Metanephros (tissue), 2 donors: Measurements from ENCODE around the gene KRTAP10-11. TPM values are rescaled to one million over a fixed set of nuclear protein-coding genes. Genes with fewer than 3 reads are reported as not detected.

Experiments
- small RNA-seq: library from RNA; depleted of rRNA; stranded (forward); fragments of <200 nt; gene quantifications from one replicate; pipeline ENCODE3, GENCODE V24; 2014; ENCODE audit warnings: low replicate concordance
- total RNA-seq: library from RNA; depleted of rRNA; stranded (reverse); fragments of >200 nt; gene quantifications from one replicate; pipeline ENCODE4 v1.2.3, GENCODE V29; 2014

The KRTAP10-11 gene
- total RNA-seq, result not detected

GRCh38 chr21:44646366-44647221 is at the start of gene KRTAP10-11:
KRTAP10-11 (plus strand) TSS chr21:44646414; CDS start chr21:44646459, 45 bp downstream.

GRCh38 chr21:44600118-44600978 is 45.9 kb upstream of the KRTAP10-11 start, which contains the start of gene KRTAP10-7:
KRTAP10-7 (plus strand) TSS chr21:44600597; CDS start chr21:44600622, 25 bp downstream.

GRCh38 chr21:44612029-44612486 is 34.2 kb upstream of the KRTAP10-11 start, which contains the start of gene KRTAP10-8:
KRTAP10-8 (plus strand) TSS chr21:44612079; CDS start chr21:44612101, 22 bp downstream.

GRCh38 chr21:44626673-44627143 is 19.5 kb upstream of the KRTAP10-11 start, which contains the start of gene KRTAP10-9:
KRTAP10-9 (plus strand) TSS chr21:44627093; CDS start chr21:44627172, 79 bp downstream.

GRCh38 chr21:44637018-44637850 is 9.0 kb upstream of the KRTAP10-11 start, which contains the start of gene KRTAP10-10:
KRTAP10-10 (plus strand) TSS chr21:44637356; CDS start chr21:44637418, 62 bp downstream.

GRCh38 chr21:44654576-44655175 is 8.5 kb downstream of the KRTAP10-11 start, which contains the start of gene KRTAP12-4:
KRTAP12-4 (minus strand) TSS chr21:44654659; CDS start chr21:44654614, 45 bp downstream.

GRCh38 chr21:44657635-44658540 is 11.7 kb downstream of the KRTAP10-11 start, which contains the start of gene KRTAP12-3:
KRTAP12-3 (plus strand) TSS chr21:44657932; CDS start chr21:44657980, 48 bp downstream.

GRCh38 chr21:44666401-44667320 is 20.4 kb downstream of the KRTAP10-11 start, which contains the start of gene KRTAP12-2:
KRTAP12-2 (minus strand) TSS chr21:44666927; CDS start chr21:44666886, 41 bp downstream.

GRCh38 chr21:44681861-44682579 is 35.8 kb downstream of the KRTAP10-11 start, which contains the start of gene KRTAP12-1:
KRTAP12-1 (minus strand) TSS chr21:44682163; CDS start chr21:44682123, 40 bp downstream.

Small RNA genes within 50 kb of the gene (small RNA-seq; reads per million reads assigned to genes)
- not detected for gene KRTAP12-6P

Other genes starting within 250 kb of the KRTAP10-11 start
- gene LRRC3, start 190.9 kb upstream of the KRTAP10-11 start, total RNA-seq, result 4.0 TPM
- gene KRTAP10-1, start 106.2 kb upstream of the KRTAP10-11 start, total RNA-seq, result not detected
- not detected for gene KRTAP10-2, start 94.9 kb upstream of the KRTAP10-11 start, total RNA-seq
- not detected for gene KRTAP10-3, start 87.6 kb upstream of the KRTAP10-11 start, total RNA-seq
- gene KRTAP10-4, start 72.7 kb upstream of the KRTAP10-11 start, total RNA-seq, result not detected
- not detected for gene KRTAP10-5, start 65.8 kb upstream of the KRTAP10-11 start, total RNA-seq
- gene KRTAP10-6, start 53.9 kb upstream of the KRTAP10-11 start, total RNA-seq, result not detected
- not detected for gene KRTAP10-7, start 45.8 kb upstream of the KRTAP10-11 start, total RNA-seq
- not detected for gene KRTAP10-8, start 34.3 kb upstream of the KRTAP10-11 start, total RNA-seq
- not detected for gene KRTAP10-9, start 19.3 kb upstream of the KRTAP10-11 start, total RNA-seq
- not detected for gene KRTAP10-10, start 9.1 kb upstream of the KRTAP10-11 start, total RNA-seq
- gene KRTAP12-4, start 8.2 kb downstream of the KRTAP10-11 start, total RNA-seq, result not detected
- gene KRTAP12-3, start 11.5 kb downstream of the KRTAP10-11 start, total RNA-seq, result not detected
- gene KRTAP12-2, start 20.5 kb downstream of the KRTAP10-11 start, total RNA-seq, result not detected
- not detected for gene KRTAP12-1, start 35.7 kb downstream of the KRTAP10-11 start, total RNA-seq
- gene KRTAP10-12, start 50.8 kb downstream of the KRTAP10-11 start, total RNA-seq, result not detected
- 0.53 TPM for gene TSPEAR, start 65.2 kb downstream of the KRTAP10-11 start, total RNA-seq
- gene UBE2G2, start 155.4 kb downstream of the KRTAP10-11 start, total RNA-seq, result 90.8 TPM
- 54.2 TPM for gene SUMO3, start 171.6 kb downstream of the KRTAP10-11 start, total RNA-seq
- 235 TPM for gene PTTG1IP, start 227.3 kb downstream of the KRTAP10-11 start, total RNA-seq